ENCODE results near the gene NDFIP2. TPM values are rescaled to one million over a fixed set of nuclear protein-coding genes. Genes with fewer than 3 reads are reported as not detected.

NDFIP2 gene
- polyA plus RNA-seq, 1 of the 3 experiments (the other 2 are of a cell fraction): 21.4 TPM

- CTCF ChIA-PET: interaction anchor here (0.6 to 2.7 kb wide), 2 partner anchors 10 to 106 kb away, joined by 4 to 8 read pairs; no protein-coding TSS in a partner anchor
Observed at GRCh38 chr13:79434556-79434955, 46.4 kb upstream of the NDFIP2 start.

GRCh38 chr13:79435561-79435990, 45.4 kb upstream of the NDFIP2 start:
- Histone ChIP-seq H3K27me3 (ENCODE audit: insufficient read depth) (no peaks in the 10 kb centered on the region), H2AFZ (ENCODE audit: low read depth) (no peak overlapping the region; the same call in 1 of the 2 replicates), H3K9me3 (no peaks in the 10 kb centered on the region), H3K9ac (peak overlapping the region; percentile 6; the same call in 1 of the 2 replicates), H3K4me3 (ENCODE audit: low read depth in 2 of 2, low read length in 1 of 2) (no peak overlapping the region), H3K79me2 (ENCODE audit: insufficient read depth) (no peaks in the 10 kb centered on the region), H3F3A (replicated peaks; ENCODE audit: insufficient read depth) (peaks cover 7% of the 10 kb centered on the region), H3K9me2 (no peaks in the 10 kb centered on the region), H3K4me2 (no peak overlapping the region), H3K4me1 (ENCODE audit: control insufficient read depth in 1 of 2, insufficient read depth in 2 of 2, low read depth in 1 of 2, low read length in 1 of 2) (peaks cover 0 to 4% of the 10 kb centered on the region in 2 experiments; a peak in 1 of 4 replicates), H4K20me1 (ENCODE audit: insufficient read depth) (no peaks in the 10 kb centered on the region), H3K36me3 (replicated peaks in 1 of 2; ENCODE audit: control insufficient read depth in 1 of 2, insufficient read depth in 2 of 2, low read length in 1 of 2) (no peaks in the 10 kb centered on the region), H3K27ac (ENCODE audit: low read depth in 2 of 2, low read length in 1 of 2) (peak overlapping the region in 1 of 2 experiments; percentile 51; a peak in 2 of 4 replicates)
- DNase-seq: no peak
- WGBS (ENCODE audit: low lambda C conversion rate): 22% methylated on average over 1 of the region's 1 CpG
- ChIA-PET POLR2A (no interaction called here), CTCF (interaction anchor here (1.7 kb wide), 1 partner anchor 12 kb away, joined by 11 read pairs; no protein-coding TSS in a partner anchor)
- peak; percentile 47 for TF ChIP-seq PBX3 (IDR thresholded peaks at IDR 0.05)
- TF ChIP-seq SIN3A (IDR thresholded peaks at IDR 0.05; ENCODE audit: borderline replicate concordance, low read depth, low read length): no peak
- peak; percentile 22; the same call in 1 of the 2 replicates for TF ChIP-seq JUND (IDR thresholded peaks at IDR 0.05)

More at GRCh38 chr13:79434556-79434955, 46.4 kb upstream of the NDFIP2 start:
- Histone ChIP-seq H3K9ac (no peak overlapping the region), H3K9me3 (no peaks in the 10 kb centered on the region), H3K79me2 (ENCODE audit: insufficient read depth) (no peaks in the 10 kb centered on the region), H3K4me2 (no peak overlapping the region), H3K9me2 (no peaks in the 10 kb centered on the region), H3K27ac (ENCODE audit: low read depth in 2 of 2, low read length in 1 of 2) (peak overlapping the region in 1 of 2 experiments; percentile 51; a peak in 2 of 4 replicates), H3K36me3 (replicated peaks in 1 of 2; ENCODE audit: control insufficient read depth in 1 of 2, insufficient read depth in 2 of 2, low read length in 1 of 2) (no peaks in the 10 kb centered on the region), H3F3A (replicated peaks; ENCODE audit: insufficient read depth) (peaks cover 7% of the 10 kb centered on the region), H3K4me1 (ENCODE audit: control insufficient read depth in 1 of 2, insufficient read depth in 2 of 2, low read depth in 1 of 2, low read length in 1 of 2) (peaks cover 0 to 4% of the 10 kb centered on the region in 2 experiments; a peak in 1 of 4 replicates), H2AFZ (ENCODE audit: low read depth) (no peak overlapping the region; the same call in 1 of the 2 replicates), H4K20me1 (ENCODE audit: insufficient read depth) (no peaks in the 10 kb centered on the region), H3K27me3 (ENCODE audit: insufficient read depth) (no peaks in the 10 kb centered on the region), H3K4me3 (ENCODE audit: low read depth in 2 of 2, low read length in 1 of 2) (no peak overlapping the region)
- POLR2A ChIA-PET: no interaction called here
- TF ChIP-seq YY1 (IDR thresholded peaks at IDR 0.05; ENCODE audit: low read depth) (no peak), SMC3 (IDR thresholded peaks at IDR 0.05; ENCODE audit: low read depth, low read length) (no peak), FOSL2 (IDR thresholded peaks at IDR 0.05; ENCODE audit: borderline replicate concordance, low read depth) (peak; percentile 29; the same call in 1 of the 2 replicates), RAD21 (IDR thresholded peaks at IDR 0.05; ENCODE audit: low read length) (no peak), NFIC (IDR thresholded peaks at IDR 0.05; ENCODE audit: borderline replicate concordance) (no peak), PBX3 (IDR thresholded peaks at IDR 0.05) (peak; percentile 17; the same call in 1 of the 2 replicates), JUND (IDR thresholded peaks at IDR 0.05) (peak; percentile 27; the same call in 1 of the 2 replicates)
- WGBS (ENCODE audit: low lambda C conversion rate): 47% methylated on average over 1 of the region's 1 CpG
- DNase-seq: no peak

GRCh38 chr13:79439275-79439674, 41.7 kb upstream of the NDFIP2 start:
- no peaks in the 10 kb centered on the region for H3K36me3 ChIP-seq (replicated peaks in 1 of 2; ENCODE audit: control insufficient read depth in 1 of 2, insufficient read depth in 2 of 2, low read length in 1 of 2)
- no peak overlapping the region for H3K9ac ChIP-seq
- no peaks in the 10 kb centered on the region for H4K20me1 ChIP-seq (ENCODE audit: insufficient read depth)
- H3K79me2 ChIP-seq (ENCODE audit: insufficient read depth): no peaks in the 10 kb centered on the region
- H3K27me3 ChIP-seq (ENCODE audit: insufficient read depth): no peaks in the 10 kb centered on the region
- no peak for DNase-seq
- H3K27ac ChIP-seq (ENCODE audit: low read depth in 2 of 2, low read length in 1 of 2): no peak overlapping the region
- 100% methylated on average over 1 of the region's 1 CpG for WGBS (ENCODE audit: low lambda C conversion rate)
- H3K4me2 ChIP-seq: no peak overlapping the region
- no peaks in the 10 kb centered on the region for H3K9me2 ChIP-seq
- H3K4me3 ChIP-seq (ENCODE audit: low read depth in 2 of 2, low read length in 1 of 2): no peak overlapping the region
- peaks cover 0 to 4% of the 10 kb centered on the region in 2 experiments; a peak in 1 of 4 replicates for H3K4me1 ChIP-seq (ENCODE audit: control insufficient read depth in 1 of 2, insufficient read depth in 2 of 2, low read depth in 1 of 2, low read length in 1 of 2)
- TF ChIP-seq RFX5 (IDR thresholded peaks at IDR 0.05; ENCODE audit: low read length) (no peak), PBX3 (IDR thresholded peaks at IDR 0.05) (no peak), MAX (IDR thresholded peaks at IDR 0.05; ENCODE audit: low read depth) (no peak), CTCF (IDR thresholded peaks at IDR 0.05) (no peak), GABPA (IDR thresholded peaks at IDR 0.05; ENCODE audit: low read depth) (no peak), USF2 (IDR thresholded peaks at IDR 0.05; ENCODE audit: borderline replicate concordance, low read depth, low read length) (no peak), YY1 (IDR thresholded peaks at IDR 0.05; ENCODE audit: low read depth) (no peak), FOXM1 (IDR thresholded peaks at IDR 0.05; ENCODE audit: low read depth) (no peak), SIN3A (IDR thresholded peaks at IDR 0.05; ENCODE audit: borderline replicate concordance, low read depth, low read length) (no peak)
- CTCF ChIA-PET: no interaction called here
- POLR2A ChIA-PET: no interaction called here
- peaks cover 7% of the 10 kb centered on the region for H3F3A ChIP-seq (replicated peaks; ENCODE audit: insufficient read depth)
- no peak overlapping the region for H2AFZ ChIP-seq (ENCODE audit: low read depth)
- no peaks in the 10 kb centered on the region for H3K9me3 ChIP-seq
